OCI-LY3 (cell line): Measurements from ENCODE around the gene POU5F1.

Source experiments
- H2AFZ ChIP-seq: fragments of 200-600, 300-600 bp; shearing (Covaris generic); 2 replicates; pipeline ENCODE4 v1.6.0; 2014; ENCODE audit warnings: antibody characterized with exemption, low read depth, low read length
- H3K27ac ChIP-seq: fragments of 200-600, 300-600 bp; sonication (generic); 2 replicates; pipeline ENCODE4 v1.5.1; 2014; ENCODE audit warnings: mild to moderate bottlenecking, low read length, moderate library complexity, mixed read lengths
- H3K27me3 ChIP-seq: fragments of 200-600, 300-600 bp; sonication (generic); 2 replicates; pipeline ENCODE4 v1.6.1; 2014; ENCODE audit warnings: low read depth, low read length, mixed read lengths
- H3K36me3 ChIP-seq: fragments of 200-600, 300-600 bp; sonication (generic); replicated peaks from 2 replicates; pipeline ENCODE3; 2014; ENCODE audit warnings: low read depth, low read length, mixed read lengths
- H3K4me1 ChIP-seq: fragments of 300-600, 200-600 bp; sonication (generic); 2 replicates; pipeline ENCODE4 v1.6.1; 2014; ENCODE audit warnings: low read length, mixed read lengths
- H3K4me2 ChIP-seq: fragments of 200-600, 300-600 bp; sonication (generic); 2 replicates; pipeline ENCODE4 v1.6.1; 2014; ENCODE audit warnings: low read length, mixed read lengths
- H3K4me3 ChIP-seq: fragments of 300-600, 200-600 bp; sonication (generic); 2 replicates; pipeline ENCODE4 v1.5.1; 2014; ENCODE audit warnings: antibody characterized with exemption, mild to moderate bottlenecking, low read length, moderate library complexity
- H3K79me2 ChIP-seq: fragments of 300-600, 200-600 bp; shearing (Covaris generic); 2 replicates; pipeline ENCODE4 v1.6.1; 2014; ENCODE audit warnings: mild to moderate bottlenecking, low read length, mixed read lengths
- H3K9ac ChIP-seq: fragments of 300-600, 200-600 bp; shearing (Covaris generic); 2 replicates; pipeline ENCODE4 v1.6.0; 2014; ENCODE audit warnings: mild to moderate bottlenecking, low read length, moderate library complexity
- H3K9me3 ChIP-seq: fragments of 200-600, 300-600 bp; shearing (Covaris generic); 2 replicates; pipeline ENCODE4 v1.6.1; 2014; ENCODE audit warnings: low read length, mixed read lengths; ENCODE audit not compliant: insufficient read depth
- H4K20me1 ChIP-seq: fragments of 200-600, 300-600 bp; sonication (generic); 2 replicates; pipeline ENCODE4 v1.6.1; 2016; ENCODE audit warnings: low read length, mixed read lengths; ENCODE audit not compliant: insufficient read depth
- CTCF ChIP-seq: fragments of 200-600, 300-600 bp; sonication (generic); IDR thresholded peaks from 2 replicates; pipeline ENCODE4 v1.5.1; 2014; ENCODE audit warnings: antibody characterized with exemption, low read length, low read depth
- EZH2phosphoT487 ChIP-seq: fragments of 200-600 bp; shearing (Covaris generic); IDR thresholded peaks from 2 replicates; pipeline ENCODE4 v1.6.1; 2018; ENCODE audit warnings: antibody characterized with exemption, mixed run types, low read depth

The POU5F1 gene

DNA sequence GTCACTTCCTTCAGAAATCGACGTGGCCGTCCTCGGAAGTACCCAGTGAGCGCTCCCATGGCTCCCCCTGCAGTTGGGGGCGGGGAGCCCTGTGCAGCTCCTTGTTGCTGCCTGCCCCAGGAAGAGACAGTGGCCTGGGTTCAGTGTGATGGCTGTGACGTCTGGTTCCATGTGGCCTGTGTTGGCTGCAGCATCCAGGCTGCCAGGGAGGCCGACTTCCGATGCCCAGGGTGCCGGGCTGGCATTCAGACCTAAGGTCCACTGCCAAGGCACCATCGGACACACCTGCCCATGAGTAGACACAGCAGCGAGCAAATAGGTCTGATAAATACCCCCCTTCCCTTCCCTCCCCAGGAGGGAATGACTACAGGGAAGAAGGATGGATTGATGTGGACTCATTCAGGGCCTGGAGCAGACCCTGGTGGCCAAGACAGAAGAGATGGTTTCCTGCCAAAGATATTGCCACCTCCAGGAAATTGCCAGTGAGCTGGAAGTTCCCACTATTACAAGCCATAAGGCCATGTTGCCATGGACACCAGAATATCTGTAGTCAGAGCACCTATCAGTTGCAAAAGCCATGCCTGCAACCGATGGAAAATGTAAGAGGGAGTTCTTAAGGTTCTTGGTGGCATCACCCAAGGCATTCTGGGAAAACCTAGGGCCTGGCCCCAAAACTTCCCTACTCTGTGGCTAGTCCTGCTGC lies 7.9 kb downstream of the POU5F1 start:
- peaks cover 60% of the 10 kb centered on the region for H3K4me1 ChIP-seq
- H3K4me2 ChIP-seq: peak overlapping the region; percentile 85
- H3K9ac ChIP-seq: peak overlapping the region; percentile 95; the same call in 1 of the 2 replicates
- no peaks in the 10 kb centered on the region for H3K9me3 ChIP-seq
- peak overlapping the region; percentile 98 for H3K27ac ChIP-seq
- no peaks in the 10 kb centered on the region for H4K20me1 ChIP-seq
- H3K79me2 ChIP-seq: peaks cover 73% of the 10 kb centered on the region
- H3K36me3 ChIP-seq: peaks cover 21% of the 10 kb centered on the region
- H3K4me3 ChIP-seq: peak overlapping the region; percentile 77; the same call in 1 of the 2 replicates
- H3K27me3 ChIP-seq: no peaks in the 10 kb centered on the region
- H2AFZ ChIP-seq: no peak overlapping the region
- no peak for TF ChIP-seq EZH2phosphoT487
- no peak for TF ChIP-seq CTCF

DNA sequence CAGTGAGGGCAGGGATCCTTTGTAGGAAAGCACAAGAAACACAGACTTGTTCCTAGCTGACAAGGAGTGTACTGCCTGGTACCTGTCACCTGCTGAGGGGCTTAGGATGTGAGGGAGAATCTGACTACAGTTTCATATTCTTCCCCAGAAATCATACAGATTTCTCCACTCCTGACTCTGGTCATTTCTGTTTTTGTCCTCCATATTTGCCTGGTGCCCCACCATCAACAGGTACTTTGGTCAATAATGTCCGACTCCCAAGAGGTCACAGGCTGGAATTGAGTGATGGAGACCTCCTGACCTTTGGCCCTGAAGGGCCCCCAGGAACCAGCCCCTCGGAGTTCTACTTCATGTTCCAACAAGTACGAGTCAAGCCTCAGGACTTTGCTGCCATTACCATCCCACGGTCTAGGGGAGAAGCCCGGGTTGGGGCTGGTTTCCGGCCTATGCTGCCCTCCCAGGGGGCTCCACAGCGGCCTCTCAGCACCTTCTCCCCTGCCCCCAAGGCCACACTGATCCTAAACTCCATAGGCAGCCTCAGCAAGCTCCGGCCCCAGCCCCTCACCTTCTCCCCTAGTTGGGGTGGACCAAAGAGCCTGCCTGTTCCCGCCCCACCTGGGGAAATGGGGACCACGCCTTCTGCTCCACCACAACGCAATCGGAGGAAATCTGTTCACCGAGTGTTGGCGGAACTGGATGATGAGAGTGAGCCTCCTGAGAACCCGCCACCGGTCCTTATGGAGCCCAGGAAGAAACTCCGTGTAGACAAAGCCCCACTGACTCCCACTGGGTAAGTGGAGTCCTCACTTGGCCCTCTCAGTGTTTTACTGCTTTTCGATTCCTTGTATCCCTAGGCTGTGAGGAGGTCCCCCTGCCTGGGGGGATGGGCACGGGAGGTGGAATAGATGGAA lies 9.0 kb downstream of the POU5F1 start:
- H3K4me3 ChIP-seq: no peak overlapping the region
- no peak overlapping the region for H2AFZ ChIP-seq
- peaks cover 75% of the 10 kb centered on the region for H3K79me2 ChIP-seq
- H3K27ac ChIP-seq: 0 out of 2 replicates have a peak overlapping the region, but pooled peaks have one; percentile 98
- H3K4me2 ChIP-seq: no peak overlapping the region
- H3K27me3 ChIP-seq: no peaks in the 10 kb centered on the region
- H3K4me1 ChIP-seq: peaks cover 60% of the 10 kb centered on the region
- H3K36me3 ChIP-seq: peaks cover 25% of the 10 kb centered on the region
- no peaks in the 10 kb centered on the region for H3K9me3 ChIP-seq
- H3K9ac ChIP-seq: no peak overlapping the region
- H4K20me1 ChIP-seq: no peaks in the 10 kb centered on the region
- TF ChIP-seq CTCF: no peak
- TF ChIP-seq EZH2phosphoT487: no peak

DNA sequence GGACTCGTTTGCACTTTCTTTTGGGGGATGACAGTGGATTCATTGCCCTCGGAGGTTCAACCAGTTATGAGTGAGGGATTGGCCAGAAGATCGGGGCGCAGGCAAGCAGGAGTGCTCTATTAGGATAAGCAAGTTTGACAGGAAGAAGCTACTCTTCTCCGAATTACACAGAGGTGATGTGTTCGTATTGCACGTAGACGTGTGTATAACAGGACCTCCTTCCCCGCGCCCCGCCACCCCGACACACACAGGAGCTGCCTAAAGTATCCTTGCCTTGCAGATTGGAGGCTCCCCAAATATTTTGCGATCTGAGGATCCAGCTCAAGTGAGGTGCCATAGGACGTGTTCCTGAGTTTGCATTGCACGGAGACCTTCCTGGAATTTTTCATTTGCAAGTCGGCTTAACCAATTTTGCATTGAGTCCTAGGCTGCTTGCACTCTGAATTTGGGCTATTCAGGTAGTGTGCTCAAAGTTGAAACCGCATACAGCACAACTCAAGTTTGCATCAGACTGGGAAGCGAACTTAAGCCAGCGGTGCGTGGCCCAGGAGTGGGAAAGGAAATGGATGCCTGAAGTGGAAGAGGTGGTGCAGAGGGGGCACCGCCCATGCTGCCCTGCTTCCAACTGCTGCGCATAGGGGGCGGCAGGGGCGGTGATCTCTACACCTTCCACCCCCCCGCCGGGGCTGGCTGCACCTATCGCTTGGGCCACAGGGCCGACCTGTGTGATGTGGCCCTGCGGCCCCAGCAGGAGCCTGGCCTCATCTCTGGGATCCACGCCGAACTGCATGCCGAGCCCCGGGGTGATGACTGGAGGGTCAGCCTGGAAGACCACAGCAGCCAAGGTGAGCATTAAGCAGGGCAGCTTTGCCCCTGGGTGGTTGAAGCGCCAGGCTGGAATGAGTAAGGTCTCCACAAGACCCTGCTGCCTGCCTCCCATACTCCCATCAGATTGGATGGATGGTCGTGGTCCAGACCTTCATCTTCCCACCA lies 11.3 kb downstream of the POU5F1 start:
- Histone ChIP-seq H3K27ac (peak overlapping the region; percentile 77), H2AFZ (peak overlapping the region; percentile 20; the same call in 1 of the 2 replicates), H4K20me1 (no peaks in the 10 kb centered on the region), H3K36me3 (peaks cover 34% of the 10 kb centered on the region), H3K27me3 (no peaks in the 10 kb centered on the region), H3K4me3 (peak overlapping the region; percentile 94), H3K9ac (peak overlapping the region; percentile 84), H3K9me3 (no peaks in the 10 kb centered on the region), H3K4me1 (peaks cover 41% of the 10 kb centered on the region), H3K79me2 (peaks cover 69% of the 10 kb centered on the region), H3K4me2 (peak overlapping the region; percentile 98)
- TF ChIP-seq CTCF: peak; percentile 19; the same call in 1 of the 2 replicates
- no peak for TF ChIP-seq EZH2phosphoT487
